HepG2 (cell line): ENCODE data around the gene TOM1L2. TPM values are rescaled to one million over a fixed set of nuclear protein-coding genes. Genes with fewer than 3 reads are reported as not detected.

Experiments used
- FOXA1 ChIP-seq, 2 experiments: fragments of 450-650 bp in 1 of 2; sonication (generic) in 1 of 2; formaldehyde crosslinking in 1 of 2; IDR thresholded peaks; 2 replicates each; pipeline versions ENCODE4 v1.4.0 to v1.6.1; 2016 to 2020; ENCODE audit warnings: missing genetic modification reagents in 1 of 2
- GPBP1L1 ChIP-seq: sonication (generic); formaldehyde crosslinking; IDR thresholded peaks from 2 replicates; pipeline ENCODE4 v1.5.0; 2020; ENCODE audit warnings: mild to moderate bottlenecking, missing genetic modification reagents
- HOXA3 ChIP-seq: sonication (generic); formaldehyde crosslinking; IDR thresholded peaks from 2 replicates; pipeline ENCODE4 v1.5.0; 2020; ENCODE audit warnings: missing genetic modification reagents
- IRF2 ChIP-seq: IDR thresholded peaks from 2 replicates; pipeline ENCODE4 v1.6.1; 2018; ENCODE audit warnings: missing genetic modification reagents, missing compliant biosample characterization
- KMT2A ChIP-seq: sonication (generic); formaldehyde crosslinking; IDR thresholded peaks from 2 replicates; pipeline ENCODE4 v1.4.0; 2020; ENCODE audit warnings: missing genetic modification reagents
- MIXL1 ChIP-seq: IDR thresholded peaks from 2 replicates; pipeline ENCODE4 v1.6.1; 2016
- MTF2 ChIP-seq: sonication (generic); formaldehyde crosslinking; IDR thresholded peaks from 2 replicates; pipeline ENCODE4 v1.5.0; 2020; ENCODE audit warnings: missing genetic modification reagents, borderline replicate concordance
- NFYC ChIP-seq: IDR thresholded peaks from 2 replicates; pipeline ENCODE4 v1.6.1; 2016; ENCODE audit warnings: missing genetic modification reagents, missing compliant biosample characterization
- RXRA ChIP-seq: sonication (generic); formaldehyde crosslinking; IDR thresholded peaks from 2 replicates; pipeline ENCODE4 v1.5.1; 2020; ENCODE audit warnings: missing genetic modification reagents
- STAT5B ChIP-seq: sonication (generic); formaldehyde crosslinking; IDR thresholded peaks from 2 replicates; pipeline ENCODE4 v1.4.0; 2020; ENCODE audit warnings: missing genetic modification reagents
- ZBTB10 ChIP-seq: sonication (generic); formaldehyde crosslinking; IDR thresholded peaks from 2 replicates; pipeline ENCODE4 v1.4.0; 2020; ENCODE audit warnings: missing genetic modification reagents, borderline replicate concordance
- ZMYM3 ChIP-seq: sonication (generic); formaldehyde crosslinking; IDR thresholded peaks from 2 replicates; pipeline ENCODE4 v1.5.1; 2020; ENCODE audit warnings: mild to moderate bottlenecking, missing genetic modification reagents
- ZNF124 ChIP-seq: sonication (generic); formaldehyde crosslinking; IDR thresholded peaks from 2 replicates; pipeline ENCODE4 v1.4.0; 2020; ENCODE audit warnings: missing genetic modification reagents
- ZNF17 ChIP-seq: sonication (generic); formaldehyde crosslinking; IDR thresholded peaks from 2 replicates; pipeline ENCODE4 v1.5.0; 2020; ENCODE audit warnings: mild to moderate bottlenecking, missing genetic modification reagents
- ZNF256 ChIP-seq: sonication (generic); formaldehyde crosslinking; conservative IDR thresholded peaks from 2 replicates; pipeline ENCODE4 v1.4.0; 2020; ENCODE audit warnings: missing genetic modification reagents
- ZNF605 ChIP-seq: sonication (generic); formaldehyde crosslinking; IDR thresholded peaks from 2 replicates; pipeline ENCODE4 v1.8.0; 2022; ENCODE audit warnings: mild to moderate bottlenecking, missing genetic modification reagents
- ZNF646 ChIP-seq: sonication (generic); formaldehyde crosslinking; IDR thresholded peaks from 2 replicates; pipeline ENCODE4 v1.9.0; 2021; ENCODE audit warnings: mild to moderate bottlenecking, missing genetic modification reagents
- ZNF740 ChIP-seq: sonication (generic); formaldehyde crosslinking; IDR thresholded peaks from 2 replicates; pipeline ENCODE4 v1.4.0; 2020; ENCODE audit warnings: missing genetic modification reagents
- ZNF883 ChIP-seq: sonication (generic); formaldehyde crosslinking; IDR thresholded peaks from 2 replicates; pipeline ENCODE4 v1.5.1; 2020; ENCODE audit warnings: mild to moderate bottlenecking, missing genetic modification reagents; ENCODE audit errors: not compliant biosample characterization
- polyA plus RNA-seq, 8 experiments: library from polyadenylated mRNA; depleted of rRNA in 3 of 8; stranded (reverse) in 7 of 8; unstranded in 1 of 8; fragments of >200 nt; fragmentation: Illumina TruSeq in 4 of 8; extraction: Trizol in 4 of 8; gene quantifications; 2 replicates each; pipeline versions ENCODE4 v1.2.1 to v1.2.3, GENCODE V29; 2011 to 2016; ENCODE audit warnings: low read depth in 4 of 8, missing spikeins in 1 of 8, mixed read lengths in 1 of 8; ENCODE audit not compliant: insufficient read depth in 1 of 8
- total RNA-seq, 5 experiments: library from RNA; depleted of rRNA; stranded (reverse); fragments of >200 nt; fragmentation: Illumina TruSeq; extraction: Trizol; gene quantifications; 2 replicates each; pipeline ENCODE4 v1.2.3, GENCODE V29; 2016; ENCODE audit warnings: low read depth in 1 of 5

Gene TOM1L2
- total and polyA plus RNA-seq, 2 of the 13 experiments (the other 11 are each of a cell fraction or from before 2014, with no cell fraction given), result 4.7 to 7.4 TPM

- no peak for TF ChIP-seq HOXA3 (CRISPR knock-in tag)
- no peak for TF ChIP-seq MIXL1 (CRISPR knock-in tag)
- no peak for TF ChIP-seq ZNF17 (CRISPR knock-in tag)
- TF ChIP-seq ZBTB10, result no peak
- TF ChIP-seq ZNF256 (CRISPR knock-in tag), result no peak
- no peak for TF ChIP-seq FOXA1 (IDR thresholded peaks at IDR 0.05)
- no peak for TF ChIP-seq FOXA1 (CRISPR knock-in tag; IDR thresholded peaks at IDR 0.05)
- TF ChIP-seq ZNF740, result peak; percentile 16; the same call in 1 of the 2 replicates
- no peak for TF ChIP-seq NFYC (CRISPR knock-in tag)
- no peak for TF ChIP-seq ZNF124
- no peak for TF ChIP-seq GPBP1L1 (CRISPR knock-in tag)
- TF ChIP-seq ZMYM3, result no peak
- TF ChIP-seq IRF2, result 0 out of 2 replicates have a peak, but pooled peaks have one; percentile 38
- peak; percentile 58; the same call in 1 of the 2 replicates for TF ChIP-seq RXRA
- no peak for TF ChIP-seq KMT2A (CRISPR knock-in tag)
- TF ChIP-seq ZNF605 (CRISPR knock-in tag), result no peak
- no peak for TF ChIP-seq MTF2 (CRISPR knock-in tag)
- no peak for TF ChIP-seq ZNF646 (CRISPR knock-in tag)
- TF ChIP-seq ZNF883 (CRISPR knock-in tag), result no peak
- no peak for TF ChIP-seq STAT5B (CRISPR knock-in tag)
Observed at GRCh38 chr17:17824783-17825614, 147.2 kb downstream of the TOM1L2 start (continued).
